GM21367 (cell line): ENCODE measurements around the gene DDX23.
"Not testable (repeated sequence)": the region's sequence is repeated elsewhere in the genome, so short reads cannot be mapped to it uniquely, and the experiment has no call there.

Experiments
- ATAC-seq: cut with Tn5 transposase; IDR thresholded peaks from one replicate; pipeline ENCODE4 v1.9.1; 2021; ENCODE audit not compliant: unreplicated experiment

Gene DDX23

GRCh38 chr12:48851883-48852733, at the start of gene DDX23:
Gene DDX23 (minus strand): TSS chr12:48852163. CDS start chr12:48845782, 6,381 bp downstream.
- peak; percentile 91 for ATAC-seq

GRCh38 chr12:48901278-48901677, 49.3 kb upstream of the DDX23 start:
- no peak for ATAC-seq

GRCh38 chr12:48899651-48900050, 47.7 kb upstream of the DDX23 start:
- ATAC-seq = no peak

GRCh38 chr12:48894271-48894670, 42.3 kb upstream of the DDX23 start:
- no peak for ATAC-seq

GRCh38 chr12:48890657-48891418, 38.9 kb upstream of the DDX23 start:
- ATAC-seq = peak; percentile 68

GRCh38 chr12:48889679-48890078, 37.7 kb upstream of the DDX23 start:
- no peak for ATAC-seq

GRCh38 chr12:48883305-48884161, 31.6 kb upstream of the DDX23 start:
- ATAC-seq = no peak

- no peak for ATAC-seq
Measured at GRCh38 chr12:48882972-48883304, 31.0 kb upstream of the DDX23 start.

GRCh38 chr12:48882315-48882687, 30.3 kb upstream of the DDX23 start:
- ATAC-seq = no peak

- no peak for ATAC-seq
Measured at GRCh38 chr12:48881686-48882314, 29.8 kb upstream of the DDX23 start.

GRCh38 chr12:48880647-48881046, 28.7 kb upstream of the DDX23 start:
- no peak for ATAC-seq

GRCh38 chr12:48878548-48878947, 26.6 kb upstream of the DDX23 start:
- ATAC-seq = no peak

- no peak for ATAC-seq
Measured at GRCh38 chr12:48875944-48876515, 24.1 kb upstream of the DDX23 start.

GRCh38 chr12:48873534-48873933, 21.6 kb upstream of the DDX23 start:
- ATAC-seq = not testable (repeated sequence)

- no peak for ATAC-seq
Measured at GRCh38 chr12:48873096-48873495, 21.1 kb upstream of the DDX23 start.

GRCh38 chr12:48869191-48869590, 17.2 kb upstream of the DDX23 start:
- ATAC-seq = no peak

GRCh38 chr12:48868451-48868850, 16.5 kb upstream of the DDX23 start:
- no peak for ATAC-seq

GRCh38 chr12:48866052-48866711, 14.2 kb upstream of the DDX23 start:
- peak; percentile 28 for ATAC-seq

GRCh38 chr12:48865281-48866051, 13.5 kb upstream of the DDX23 start, which contains the start of gene RND1:
Gene RND1 (minus strand): TSS chr12:48865870. CDS start chr12:48865767, 103 bp downstream.
- peak; percentile 83 for ATAC-seq
